NCI-H82 (cell line): ENCODE measurements around the gene PCNT.
"Not testable (repeated sequence)": the region's sequence is repeated elsewhere in the genome, so short reads cannot be mapped to it uniquely, and the experiment has no call there.

Source experiments
- DNase-seq: peaks from one replicate; lab custom pipeline; 2025; lab: John Stamatoyannopoulos, UW

PCNT gene

DNA sequence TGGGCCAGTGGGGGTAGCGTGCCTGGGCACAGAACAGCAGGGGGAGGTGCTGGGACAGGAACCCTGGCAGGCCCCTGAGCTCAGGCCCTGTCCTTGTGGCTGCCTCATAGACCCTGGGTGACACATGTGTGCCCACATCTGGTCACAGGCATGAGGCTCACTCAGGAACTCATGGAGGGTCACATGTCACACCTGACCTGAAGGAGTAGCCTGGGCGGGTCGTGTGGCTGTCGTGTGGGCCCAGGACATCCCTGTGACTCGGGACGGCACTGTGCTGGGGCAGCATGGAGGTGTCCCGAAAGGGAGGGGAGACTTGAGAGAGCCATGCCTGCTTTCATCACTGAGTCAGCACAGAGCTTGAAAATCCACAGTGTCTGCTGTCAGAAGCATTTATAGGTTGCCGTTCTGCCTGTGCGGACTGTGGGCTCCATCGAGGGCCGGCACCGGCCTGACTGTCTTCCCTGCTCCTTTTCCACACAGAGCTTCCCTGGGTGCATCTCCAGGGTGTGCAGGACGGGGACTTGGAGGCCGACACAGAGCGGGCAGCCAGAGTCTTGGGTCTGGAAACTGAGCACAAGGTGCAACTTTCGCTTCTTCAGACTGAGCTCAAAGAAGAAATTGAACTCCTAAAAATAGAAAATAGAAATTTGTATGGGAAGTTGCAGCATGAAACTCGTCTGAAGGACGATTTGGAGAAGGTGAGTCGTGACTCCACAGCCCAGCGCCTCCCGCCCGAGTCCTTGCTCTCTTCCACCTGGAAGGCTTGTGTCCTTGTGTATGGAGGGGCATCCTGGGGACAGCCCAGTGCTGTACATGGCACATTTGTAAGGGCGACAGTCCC, 32.8 kb downstream of the PCNT start:
- no peak for DNase-seq

DNA sequence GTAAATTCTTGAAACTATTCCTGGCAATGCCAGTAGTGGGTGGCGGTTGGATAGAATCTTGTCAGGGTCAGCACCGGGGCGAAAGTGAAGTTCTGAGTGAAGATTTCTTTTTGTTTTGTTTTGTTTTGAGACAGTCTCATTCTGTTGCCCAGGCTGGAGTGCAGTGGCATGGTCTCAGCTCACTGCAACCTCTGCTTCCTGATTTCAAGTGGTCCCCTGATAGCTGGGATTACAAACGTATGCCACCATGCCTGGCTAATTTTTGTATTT, 33.3 kb downstream of the PCNT start:
- DNase-seq, result no peak

DNA sequence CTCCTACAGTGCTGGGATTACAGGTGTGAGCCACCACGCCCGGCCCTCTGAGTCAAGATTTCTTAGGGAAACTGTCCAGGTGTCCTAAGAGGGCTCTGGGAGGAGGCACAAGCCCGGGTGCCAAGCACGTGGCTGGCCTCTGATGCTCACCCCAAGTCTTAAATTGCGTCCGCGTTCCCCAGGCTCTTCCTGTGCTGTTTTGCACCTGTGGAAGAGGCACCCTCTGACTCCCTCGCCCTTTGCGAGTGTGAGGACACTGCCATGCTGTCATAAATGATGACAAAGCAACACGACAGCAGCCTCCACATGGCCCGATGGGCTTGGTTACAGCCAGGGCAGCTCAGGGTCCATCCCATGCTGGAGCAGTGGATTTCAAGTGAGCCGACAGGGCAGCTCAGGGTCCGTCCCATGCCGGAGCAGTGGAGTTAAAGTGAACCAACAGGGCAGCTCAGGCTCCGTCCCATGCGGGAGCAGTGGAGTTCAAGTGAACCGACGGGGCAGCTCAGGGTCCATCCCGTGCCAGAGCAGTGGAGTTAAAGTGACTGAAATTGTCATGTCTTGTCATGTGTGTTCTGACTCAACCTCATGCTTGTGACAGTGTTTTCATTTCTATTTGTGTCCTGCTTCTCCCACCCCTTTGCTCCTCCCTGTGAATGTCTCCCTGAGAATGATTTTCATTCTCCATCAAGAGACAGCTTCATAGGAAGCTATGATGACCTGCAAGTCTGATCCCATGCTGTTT, 33.9 kb downstream of the PCNT start:
- DNase-seq, result no peak

DNA sequence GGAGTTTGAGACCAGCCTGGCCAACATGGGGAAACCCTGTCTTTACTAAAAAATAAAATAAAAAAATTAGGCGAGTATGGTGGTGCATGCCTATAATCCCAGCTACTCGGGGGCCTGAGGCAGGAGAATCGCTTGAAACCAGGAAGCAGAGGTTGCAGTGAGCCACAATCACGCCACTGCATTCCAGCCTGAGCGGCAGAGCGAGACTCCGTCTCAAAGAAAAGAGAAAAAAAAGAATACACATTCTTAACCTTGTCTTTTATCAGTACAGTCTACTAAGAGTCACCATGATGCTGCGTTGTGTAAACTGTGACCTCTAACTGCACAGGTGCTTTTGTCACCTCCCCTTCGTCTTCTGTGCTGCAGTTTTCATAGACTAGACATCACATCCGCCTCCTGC, 37.2 kb downstream of the PCNT start:
- no peak for DNase-seq

DNA sequence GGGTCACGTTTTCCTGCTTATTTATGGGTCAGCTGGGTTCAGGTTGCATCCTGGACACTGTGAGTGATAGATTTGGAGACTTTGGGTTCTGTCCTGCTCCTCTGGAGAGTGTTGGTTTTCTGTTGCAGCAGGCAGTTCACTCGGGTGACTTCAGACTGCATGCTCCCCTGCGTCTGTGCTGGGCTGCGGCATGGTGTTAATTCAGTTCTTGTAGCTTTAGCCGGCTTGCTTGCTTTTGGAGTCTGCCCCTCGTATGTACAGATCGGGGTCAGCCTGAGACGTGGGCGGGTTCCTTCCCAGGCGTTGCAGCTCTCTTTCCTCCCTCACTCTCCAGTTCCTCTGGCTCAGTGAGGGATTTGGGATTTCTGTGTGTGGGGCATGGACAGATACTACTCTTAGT, 38.0 kb downstream of the PCNT start:
- DNase-seq, result no peak

DNA sequence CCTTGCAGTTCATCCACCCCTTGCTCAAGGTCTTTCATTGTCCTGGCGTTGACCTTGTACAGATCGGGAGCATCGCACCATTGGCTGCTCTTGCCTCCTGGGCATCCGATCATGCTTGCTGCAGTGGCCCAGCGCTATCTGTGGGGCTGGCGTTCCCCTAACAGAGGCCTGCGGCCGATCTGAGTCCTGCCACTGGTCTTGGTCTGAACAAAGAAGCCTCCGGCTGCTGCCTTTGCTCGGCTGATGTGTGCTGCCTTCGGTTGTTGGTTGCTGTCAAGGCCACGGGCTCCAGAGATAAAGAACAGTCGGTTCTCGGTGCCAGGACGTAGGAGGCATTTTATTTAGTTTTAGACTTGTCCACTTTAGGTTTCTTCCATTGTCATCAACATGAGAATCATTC, 39.0 kb downstream of the PCNT start:
- no peak for DNase-seq

DNA sequence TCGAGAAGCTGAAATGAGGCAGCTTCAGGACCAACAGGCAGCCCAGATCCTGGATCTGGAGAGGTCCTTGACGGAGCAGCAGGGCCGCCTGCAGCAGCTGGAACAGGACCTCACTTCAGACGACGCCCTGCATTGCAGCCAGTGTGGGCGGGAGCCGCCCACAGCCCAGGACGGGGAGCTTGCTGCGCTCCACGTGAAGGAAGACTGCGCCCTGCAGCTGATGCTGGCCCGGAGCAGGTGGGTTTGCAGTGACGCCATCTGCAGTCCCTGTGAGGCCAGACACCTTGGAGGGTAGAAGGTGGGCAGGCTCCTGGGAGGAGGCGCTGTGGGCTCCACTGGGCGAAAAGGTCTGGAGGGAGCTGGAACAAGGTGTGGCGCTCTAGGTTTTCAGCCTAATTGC, 39.7 kb downstream of the PCNT start:
- no peak for DNase-seq

DNA sequence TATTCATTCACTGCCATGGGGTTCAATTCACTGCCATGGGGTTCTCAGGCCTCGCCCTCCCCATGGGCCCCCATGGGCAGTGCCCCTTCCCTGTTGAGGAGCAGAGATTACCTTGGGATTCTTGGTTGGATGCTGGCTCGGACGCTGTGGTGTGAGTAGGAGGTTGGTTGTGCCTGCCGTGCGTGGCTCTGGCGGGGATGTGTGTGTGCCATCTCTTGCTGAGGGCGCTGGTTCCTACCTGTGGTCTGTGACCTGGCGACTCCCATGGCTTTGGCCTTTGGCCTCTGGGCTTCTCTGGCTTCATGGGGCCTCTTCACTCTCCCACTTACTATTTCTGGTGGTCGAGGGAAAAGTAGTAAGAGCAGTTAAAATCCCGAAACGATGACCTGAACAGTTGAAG, 42.1 kb downstream of the PCNT start:
- no peak for DNase-seq

DNA sequence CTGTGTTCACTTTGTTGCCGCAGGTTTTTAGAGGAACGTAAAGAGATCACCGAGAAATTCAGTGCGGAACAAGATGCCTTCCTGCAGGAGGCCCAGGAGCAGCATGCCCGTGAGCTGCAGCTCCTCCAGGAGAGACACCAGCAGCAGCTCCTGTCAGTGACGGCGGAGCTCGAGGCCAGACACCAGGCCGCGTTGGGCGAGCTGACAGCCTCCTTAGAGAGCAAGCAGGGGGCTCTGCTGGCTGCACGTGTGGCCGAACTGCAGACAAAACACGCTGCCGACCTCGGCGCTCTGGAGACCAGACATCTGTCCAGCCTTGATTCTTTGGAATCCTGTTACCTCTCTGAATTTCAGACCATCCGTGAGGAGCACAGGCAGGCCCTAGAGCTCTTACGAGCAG, 42.6 kb downstream of the PCNT start:
- no peak for DNase-seq

DNA sequence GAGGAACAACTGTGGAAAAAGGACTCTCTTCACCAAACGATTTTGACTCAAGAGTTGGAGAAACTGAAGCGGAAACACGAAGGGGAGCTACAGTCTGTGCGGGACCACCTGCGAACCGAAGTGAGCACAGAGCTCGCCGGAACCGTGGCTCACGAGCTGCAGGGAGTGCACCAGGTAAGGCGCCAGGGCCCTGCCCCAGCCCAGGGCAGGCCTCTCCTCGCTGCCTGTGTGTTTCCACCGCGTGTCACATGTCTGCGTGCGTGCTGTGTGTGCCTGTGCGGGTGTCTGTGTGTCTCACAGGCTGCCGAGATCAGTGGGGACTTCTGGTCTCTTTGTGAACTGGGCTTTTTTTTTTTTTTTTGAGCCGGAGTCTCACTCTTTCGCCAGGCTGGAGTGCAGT, 43.0 kb downstream of the PCNT start:
- no peak for DNase-seq

DNA sequence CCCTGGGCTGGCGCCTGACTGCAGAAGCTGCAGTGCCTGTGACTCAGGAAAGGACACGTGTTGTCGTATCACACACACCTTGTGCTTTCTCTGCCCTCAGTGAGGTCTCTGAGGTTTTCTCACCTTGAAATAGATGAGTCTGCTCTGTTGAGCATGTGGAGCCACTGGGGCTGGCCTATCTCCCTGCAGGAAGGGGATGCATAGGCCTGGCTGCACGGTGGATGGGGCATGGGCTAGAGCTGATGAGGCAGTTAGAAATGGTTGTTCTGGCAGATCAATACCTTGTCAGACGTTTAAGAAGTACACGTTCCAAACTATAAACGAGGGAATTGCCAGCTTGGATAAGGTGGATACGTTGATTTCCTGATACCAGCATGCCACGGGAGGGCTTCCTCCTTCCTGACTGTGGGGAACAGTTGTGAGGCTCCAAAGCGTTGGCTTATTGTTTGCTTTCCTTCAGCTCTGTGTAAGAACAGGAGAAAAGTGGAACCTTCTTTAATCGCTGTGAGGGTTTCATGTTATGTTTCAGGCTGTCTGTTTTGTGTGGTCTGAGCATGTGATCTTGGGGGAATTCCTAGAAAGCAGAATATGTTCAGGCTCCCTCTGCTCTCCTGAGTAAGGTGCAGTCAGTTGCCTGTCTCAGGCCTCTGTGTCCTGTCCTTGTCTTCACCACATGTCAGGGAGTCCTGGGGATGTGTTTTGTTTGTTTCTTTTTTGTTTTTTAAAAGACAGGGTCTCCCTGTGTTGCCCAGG, 44.8 kb downstream of the PCNT start:
- no peak for DNase-seq

DNA sequence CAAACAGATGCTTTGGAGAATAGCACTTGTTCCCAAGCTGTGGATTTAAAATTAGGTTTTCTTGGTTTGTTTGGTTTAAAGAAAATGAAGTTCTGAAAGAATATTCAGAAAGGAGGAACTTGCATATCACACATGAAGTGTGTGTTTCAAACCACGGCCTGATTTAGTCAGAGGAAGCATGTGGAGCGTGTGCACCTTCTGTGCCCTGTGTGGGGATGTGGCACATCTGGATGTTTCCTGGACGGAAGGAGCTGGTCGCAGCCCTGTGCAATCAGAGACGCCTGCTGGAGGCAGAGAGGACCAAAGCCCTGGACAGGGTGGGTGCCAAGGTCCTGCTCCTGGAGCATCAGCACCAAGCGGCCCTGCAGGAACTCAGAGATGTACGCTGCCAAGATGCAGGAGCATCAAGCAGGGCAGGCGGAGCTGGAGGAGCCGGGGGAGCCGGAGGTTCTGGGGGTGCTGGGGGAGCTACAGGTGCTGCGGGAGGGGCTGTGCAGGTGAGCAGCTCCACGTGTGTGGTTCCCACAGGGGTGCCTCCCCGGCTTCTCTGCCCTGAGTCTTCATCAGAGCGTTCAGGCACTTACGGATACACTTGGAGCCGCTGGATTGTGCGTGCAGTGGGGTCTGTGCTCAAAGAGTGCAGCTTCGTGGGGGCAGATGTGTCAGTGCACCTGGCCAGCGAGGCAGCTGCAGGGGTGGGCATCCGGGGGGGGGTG, 45.7 kb downstream of the PCNT start:
- no peak for DNase-seq

DNA sequence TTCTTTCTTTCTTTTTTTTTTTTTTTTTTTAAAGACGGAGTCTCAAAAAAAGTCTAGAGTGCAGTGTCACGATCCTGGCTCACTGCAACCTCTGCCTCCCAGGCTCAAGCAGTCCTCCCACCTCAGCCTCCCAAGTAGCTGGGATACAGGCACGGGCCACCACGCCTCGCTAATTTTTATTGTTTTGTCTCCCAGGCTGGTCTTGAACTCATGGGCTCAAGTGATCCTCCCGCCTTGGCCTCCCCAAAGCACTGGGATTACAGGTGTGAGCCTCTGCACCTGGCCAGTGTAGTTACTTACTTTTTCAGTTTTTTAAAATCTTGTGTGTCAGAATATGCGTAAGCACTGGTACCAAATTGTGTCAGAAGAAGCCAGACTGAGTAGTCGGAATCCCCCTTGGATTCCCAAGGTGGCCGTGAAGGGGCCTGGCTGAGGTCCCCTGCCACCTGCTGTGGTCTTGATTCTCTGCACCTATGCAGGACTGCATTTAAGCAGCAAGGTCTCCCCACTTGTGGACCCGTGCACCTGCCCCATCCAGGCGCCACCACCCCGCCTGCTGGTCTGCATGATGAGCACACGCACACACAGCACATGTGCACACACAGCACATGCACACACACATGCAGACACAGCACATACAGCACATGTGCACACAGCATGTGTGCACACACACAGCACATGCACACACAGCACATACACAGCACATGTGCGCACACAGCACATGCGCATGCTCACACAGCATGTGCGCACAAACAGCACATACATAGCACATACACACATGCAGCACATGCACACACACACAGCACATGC, 47.5 kb downstream of the PCNT start:
- no peak for DNase-seq

DNA sequence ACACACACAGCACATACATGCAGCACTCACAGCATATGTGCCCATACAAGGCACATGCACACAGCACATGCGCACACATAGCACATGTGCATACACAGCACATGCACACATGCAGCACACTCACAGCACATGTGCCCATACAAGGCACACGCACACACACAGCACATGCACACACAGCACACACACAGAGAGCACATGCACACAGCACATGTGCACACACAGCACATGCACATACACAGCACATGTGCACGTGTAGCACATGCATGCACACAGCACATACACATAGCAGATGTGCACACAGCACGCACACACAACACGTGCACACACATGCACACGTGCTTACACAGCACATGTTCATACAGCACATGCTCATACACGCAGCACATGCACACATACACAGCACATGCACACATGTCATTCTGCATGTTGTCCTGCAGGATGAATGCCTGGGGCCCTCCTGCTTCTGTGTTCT, 48.1 kb downstream of the PCNT start:
- DNase-seq, result no peak

DNA sequence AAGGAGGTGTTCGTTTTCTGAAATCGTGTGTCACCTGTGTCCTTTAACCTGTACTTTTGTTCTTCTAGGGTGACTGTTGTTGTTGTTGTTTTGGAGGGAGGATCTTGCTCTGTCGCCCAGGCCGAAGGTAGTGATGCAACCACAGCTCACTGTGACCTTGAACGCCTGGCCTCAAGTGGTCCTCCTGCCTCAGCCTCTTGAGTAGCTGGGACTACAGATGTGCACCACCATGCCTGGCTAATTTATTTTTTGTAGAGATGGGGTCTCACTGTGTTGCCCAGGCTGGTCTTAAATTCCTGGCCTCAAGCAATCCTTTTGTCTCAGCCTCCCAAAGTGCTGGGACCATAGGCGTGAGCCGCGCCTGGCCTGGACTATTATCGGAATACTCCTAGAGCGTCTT, 49.0 kb downstream of the PCNT start:
- not testable (repeated sequence) for DNase-seq

DNA sequence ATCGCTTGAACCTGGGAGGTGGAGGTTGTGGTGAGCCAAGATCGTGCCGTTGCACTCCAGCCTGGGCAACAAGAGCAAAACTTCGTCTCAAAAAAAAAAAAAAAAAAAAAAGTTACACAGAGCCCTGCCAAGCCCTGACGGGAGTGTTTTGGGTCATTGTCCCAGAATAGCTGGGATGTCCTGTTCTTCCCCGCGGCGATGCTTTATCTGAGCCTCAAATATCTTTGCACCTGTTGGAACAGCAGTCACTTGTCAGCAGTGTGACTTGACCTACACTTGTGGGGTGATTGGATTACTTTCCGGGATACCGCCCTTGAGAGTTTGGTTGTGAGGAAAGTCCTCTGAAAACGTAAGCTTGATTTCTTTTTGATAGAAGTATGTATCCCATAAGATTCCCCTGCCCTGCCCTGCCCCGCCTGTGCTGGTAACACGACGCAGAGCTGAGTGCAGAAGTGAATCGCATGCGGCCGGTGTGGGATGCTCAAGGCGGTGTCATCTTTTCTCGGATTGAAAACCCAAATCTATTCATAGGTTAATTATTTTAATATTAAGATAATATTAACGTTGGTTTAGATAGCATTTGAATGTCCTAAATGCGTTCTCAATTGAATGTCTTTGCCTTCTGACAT, 50.9 kb downstream of the PCNT start:
- no peak for DNase-seq

DNA sequence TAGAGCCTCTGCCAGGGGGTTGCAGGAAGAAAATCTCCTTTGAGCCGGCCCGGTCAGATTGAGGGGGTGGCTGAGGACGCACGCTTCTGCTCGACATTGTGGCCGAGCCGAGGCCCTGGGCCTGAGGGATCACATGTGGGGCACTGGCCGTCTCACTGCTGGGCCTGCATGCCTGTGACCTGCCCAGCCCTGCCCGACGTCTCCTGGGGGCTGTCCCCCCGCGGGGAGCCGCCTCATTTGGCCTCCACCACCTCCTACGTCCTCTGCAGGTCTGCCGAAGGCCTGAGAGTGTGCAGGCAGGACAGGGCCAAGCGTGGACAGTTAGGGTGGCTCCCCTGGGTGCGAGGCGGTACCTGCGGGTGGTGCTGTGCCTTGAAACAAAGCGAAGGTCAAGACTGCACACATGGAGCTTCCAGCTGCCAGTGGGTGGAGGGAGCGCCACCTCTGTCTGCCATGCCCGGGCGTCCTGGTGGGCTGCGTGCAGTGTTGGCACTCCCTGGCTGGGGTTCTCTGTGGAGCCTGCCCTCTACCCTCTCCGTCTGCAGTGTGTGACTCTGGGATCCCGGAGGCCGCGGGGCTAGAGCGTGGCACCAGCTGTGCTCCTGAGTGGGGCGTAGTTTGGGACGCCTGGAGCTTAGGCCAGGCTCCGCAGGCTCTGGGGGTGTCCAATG, 51.7 kb downstream of the PCNT start:
- DNase-seq, result no peak

DNA sequence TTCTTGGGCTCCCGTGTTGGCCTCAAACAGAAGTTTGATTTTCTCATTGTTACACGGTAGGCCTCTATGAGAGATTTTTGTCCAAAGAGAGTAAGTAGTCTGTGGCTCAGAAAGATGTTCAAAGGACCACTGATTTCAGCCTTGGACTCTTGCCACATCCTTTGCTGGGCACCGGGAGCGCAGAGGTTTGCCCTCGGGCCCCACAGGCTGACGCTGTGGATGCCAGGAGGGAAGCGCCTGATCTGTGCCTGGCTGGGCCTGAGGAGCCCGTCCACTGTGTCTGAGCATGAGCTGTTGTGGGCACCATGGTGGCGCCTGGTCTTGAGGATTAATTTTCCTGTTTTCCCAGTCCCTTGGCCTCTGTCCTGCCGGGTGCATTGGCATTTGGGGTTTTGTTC, 52.3 kb downstream of the PCNT start:
- no peak for DNase-seq

DNA sequence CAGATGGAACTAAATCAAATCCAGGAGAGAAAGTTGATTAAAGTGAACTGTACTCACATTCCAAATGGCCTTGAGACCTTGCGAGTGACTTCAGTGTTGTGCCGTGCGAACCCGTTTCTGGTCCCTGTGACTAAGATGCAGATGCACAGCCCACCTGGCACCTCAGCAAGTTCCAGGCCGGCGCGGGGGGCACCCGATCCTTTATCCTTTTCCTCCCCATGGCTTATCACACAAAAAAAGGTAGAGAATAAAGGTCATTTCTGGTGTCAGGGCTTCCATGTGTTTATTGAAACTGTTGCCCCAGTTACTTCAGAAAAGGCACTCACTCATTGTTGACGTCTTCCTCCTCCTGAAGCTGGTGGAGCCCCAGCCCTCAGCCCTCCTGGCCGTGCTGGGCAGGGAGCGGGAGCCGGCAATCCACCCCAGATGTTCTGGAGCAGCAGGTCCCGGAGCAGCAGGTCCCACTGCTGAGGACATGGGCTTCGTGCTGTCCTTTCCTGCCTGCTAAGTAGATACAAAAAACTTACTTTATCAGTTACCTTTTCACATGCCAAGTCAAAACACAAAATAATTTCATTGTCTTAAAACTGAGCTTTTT, 53.0 kb downstream of the PCNT start:
- no peak for DNase-seq

DNA sequence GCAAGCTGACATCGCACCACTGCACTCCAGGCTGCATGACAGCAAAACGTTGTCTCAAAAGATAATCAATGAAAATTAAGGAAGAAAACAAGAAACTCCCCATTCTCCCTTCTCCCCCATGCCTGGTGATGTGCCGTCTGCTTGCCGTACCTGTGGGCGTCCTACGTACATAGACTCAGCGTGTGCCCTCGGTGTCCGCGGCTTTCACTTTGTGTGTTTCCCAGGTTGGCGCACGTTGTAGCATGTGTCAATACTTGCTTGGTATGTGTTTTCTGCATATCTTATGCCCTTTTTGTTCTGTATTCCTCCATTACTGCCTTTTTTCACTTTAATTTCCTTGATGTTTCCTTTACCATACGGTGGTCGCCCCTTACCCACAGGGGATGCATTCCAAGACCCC, 53.8 kb downstream of the PCNT start:
- no peak for DNase-seq
